HG02885 (cell line): ENCODE measurements around the gene RELL2.
"Not testable (repeated sequence)": the region's sequence is repeated elsewhere in the genome, so short reads cannot be mapped to it uniquely, and the experiment has no call there.

ENCODE experiments used
- ATAC-seq: cut with Tn5 transposase; IDR thresholded peaks from one replicate; pipeline ENCODE4 v1.9.1; 2021; ENCODE audit warnings: mild to moderate bottlenecking; ENCODE audit not compliant: unreplicated experiment, poor library complexity

RELL2 gene, protein sequence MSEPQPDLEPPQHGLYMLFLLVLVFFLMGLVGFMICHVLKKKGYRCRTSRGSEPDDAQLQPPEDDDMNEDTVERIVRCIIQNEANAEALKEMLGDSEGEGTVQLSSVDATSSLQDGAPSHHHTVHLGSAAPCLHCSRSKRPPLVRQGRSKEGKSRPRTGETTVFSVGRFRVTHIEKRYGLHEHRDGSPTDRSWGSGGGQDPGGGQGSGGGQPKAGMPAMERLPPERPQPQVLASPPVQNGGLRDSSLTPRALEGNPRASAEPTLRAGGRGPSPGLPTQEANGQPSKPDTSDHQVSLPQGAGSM

DNA sequence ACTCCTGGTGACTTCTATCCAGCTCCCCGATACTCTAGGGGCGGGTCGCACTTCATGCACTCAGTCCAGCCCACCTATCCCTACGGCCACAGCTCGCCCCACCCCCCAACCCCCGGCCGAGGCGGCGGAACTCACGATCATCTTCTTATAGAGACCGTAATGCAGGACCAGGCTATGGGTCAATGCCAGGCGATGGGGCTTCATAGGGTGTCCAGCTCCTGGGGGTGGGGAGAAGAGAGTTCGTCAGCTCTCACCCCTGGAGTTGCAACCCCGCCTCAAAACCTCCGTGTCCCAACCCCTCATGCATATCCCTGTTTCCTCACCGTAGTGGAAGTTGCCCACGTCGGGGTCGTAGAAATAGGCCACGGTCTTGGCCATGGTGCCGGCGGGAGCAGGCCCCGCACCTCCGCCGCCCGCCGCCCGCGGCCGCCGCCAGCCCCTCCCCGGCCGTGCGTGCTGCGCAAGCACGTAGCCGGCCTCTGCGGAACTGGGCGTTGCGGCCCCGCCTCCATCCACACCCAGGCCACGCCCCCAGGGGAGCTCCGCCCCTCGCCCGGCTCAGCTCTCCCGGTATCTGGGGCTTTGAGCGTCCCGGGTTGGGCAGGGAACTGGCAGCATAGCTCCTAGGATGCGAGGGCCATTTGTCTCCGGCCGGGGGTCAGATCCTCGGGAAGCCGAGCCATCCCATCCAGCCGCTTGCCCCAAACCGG lies at the start of gene RELL2, which contains the start of gene HDAC3:
RELL2 (plus strand) TSS at position 585 of the 710 bp plus-strand sequence. CDS start 1,229 bp downstream, outside the sequence.
HDAC3 (minus strand) TSS at position 437 of the 710 bp plus-strand sequence; CDS start at position 378, 59 bp downstream.
- peak; percentile 72 for ATAC-seq

DNA sequence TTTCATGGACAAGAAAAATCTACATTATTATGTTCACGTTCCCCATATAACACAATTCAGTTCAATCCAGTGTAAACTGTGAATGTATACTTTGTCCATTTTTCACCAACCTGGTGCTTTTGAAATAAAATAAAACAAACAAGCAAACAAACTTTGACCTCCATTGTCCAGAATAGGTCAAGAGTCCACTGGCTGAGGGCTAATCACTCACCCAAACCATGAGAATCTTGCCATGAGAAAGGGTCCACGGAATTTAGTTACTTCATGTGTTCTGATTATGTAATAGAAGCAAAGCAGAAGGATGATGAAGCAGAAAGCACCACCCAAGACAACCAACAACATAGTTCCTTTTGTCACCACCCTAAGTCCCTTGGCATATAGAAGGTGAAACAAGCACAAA lies 46.7 kb upstream of the RELL2 start:
- no peak for ATAC-seq

GRCh38 chr5:141596867-141597266 lies 39.9 kb upstream of the RELL2 start:
- ATAC-seq = no peak

DNA sequence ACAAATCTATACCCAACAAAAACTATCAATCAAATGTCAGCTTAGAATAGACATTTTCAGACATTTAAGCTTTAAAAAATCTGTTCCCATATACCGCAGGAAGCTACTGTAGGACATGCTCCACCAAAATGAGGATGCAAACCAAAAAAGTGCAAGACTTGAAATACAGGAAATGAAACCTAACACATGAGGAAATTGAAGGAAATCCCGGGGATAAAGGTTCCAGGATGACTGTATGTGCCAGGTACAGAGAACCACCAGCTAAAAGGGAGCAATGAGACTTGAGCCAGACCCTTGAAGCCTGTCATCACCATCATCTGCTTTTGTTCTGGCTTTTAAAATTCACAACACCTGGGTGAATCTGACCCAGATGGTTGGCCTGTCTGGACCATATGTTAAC lies 39.4 kb upstream of the RELL2 start:
- ATAC-seq = no peak

- ATAC-seq = no peak
Measured at GRCh38 chr5:141597814-141598213, 39.0 kb upstream of the RELL2 start.

- peak; percentile 56 for ATAC-seq
Measured at GRCh38 chr5:141598391-141599345, 38.1 kb upstream of the RELL2 start.

DNA sequence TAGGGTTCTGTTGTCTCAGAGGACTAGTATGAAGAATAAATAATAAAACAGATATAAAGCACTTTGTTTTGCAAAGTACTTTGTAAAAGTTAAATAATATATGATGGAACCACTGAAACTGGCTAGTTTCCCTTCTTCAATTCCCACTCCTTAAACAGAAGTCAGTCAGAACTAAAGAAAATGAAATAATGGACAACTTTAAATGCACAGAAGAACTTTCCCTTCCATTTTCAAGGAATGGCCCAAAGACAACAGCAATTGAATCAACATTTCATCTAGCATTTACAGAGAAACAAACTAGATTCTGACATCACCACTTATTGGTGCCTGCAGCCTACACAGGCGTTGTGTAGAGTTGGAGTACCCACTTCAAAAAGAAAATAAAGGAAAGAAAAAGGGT lies 34.2 kb upstream of the RELL2 start:
- ATAC-seq = no peak

DNA sequence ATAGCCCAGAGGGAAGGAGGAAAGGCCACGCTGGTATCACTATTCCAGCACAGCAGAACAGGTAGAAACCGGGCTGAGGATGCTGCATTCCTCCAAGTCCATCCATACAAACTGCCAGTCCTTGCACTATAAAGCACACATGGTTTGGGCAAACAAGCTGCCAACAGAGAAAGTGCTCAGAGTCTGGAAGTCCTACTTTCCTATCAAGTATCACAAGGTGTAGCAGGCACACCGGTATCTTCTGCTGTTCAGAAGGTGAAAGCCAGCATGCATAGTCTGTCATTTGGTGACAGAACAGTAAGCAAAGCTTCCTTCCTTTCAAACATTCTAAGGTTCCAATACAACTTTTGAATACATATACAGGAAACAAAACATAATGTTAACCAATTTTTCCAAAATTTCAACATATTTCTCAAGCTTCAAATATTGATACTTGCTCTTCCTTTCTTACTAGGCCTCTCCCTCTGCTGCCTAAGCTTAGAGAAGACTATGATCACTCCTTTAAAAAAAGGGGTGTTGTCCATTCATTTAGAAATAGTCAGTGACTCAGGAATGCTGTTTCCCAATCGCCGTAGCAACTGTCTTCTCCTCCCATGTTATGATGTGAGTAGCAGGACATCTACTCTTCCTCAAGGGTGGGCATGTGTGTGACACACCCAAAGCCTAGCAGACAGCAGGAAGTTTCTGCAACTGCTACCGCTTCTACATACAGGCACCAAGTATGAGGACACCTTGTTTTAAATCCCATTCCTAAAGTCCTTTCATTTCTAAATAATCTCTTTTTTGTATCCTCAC lies 32.7 kb upstream of the RELL2 start:
- ATAC-seq = no peak

DNA sequence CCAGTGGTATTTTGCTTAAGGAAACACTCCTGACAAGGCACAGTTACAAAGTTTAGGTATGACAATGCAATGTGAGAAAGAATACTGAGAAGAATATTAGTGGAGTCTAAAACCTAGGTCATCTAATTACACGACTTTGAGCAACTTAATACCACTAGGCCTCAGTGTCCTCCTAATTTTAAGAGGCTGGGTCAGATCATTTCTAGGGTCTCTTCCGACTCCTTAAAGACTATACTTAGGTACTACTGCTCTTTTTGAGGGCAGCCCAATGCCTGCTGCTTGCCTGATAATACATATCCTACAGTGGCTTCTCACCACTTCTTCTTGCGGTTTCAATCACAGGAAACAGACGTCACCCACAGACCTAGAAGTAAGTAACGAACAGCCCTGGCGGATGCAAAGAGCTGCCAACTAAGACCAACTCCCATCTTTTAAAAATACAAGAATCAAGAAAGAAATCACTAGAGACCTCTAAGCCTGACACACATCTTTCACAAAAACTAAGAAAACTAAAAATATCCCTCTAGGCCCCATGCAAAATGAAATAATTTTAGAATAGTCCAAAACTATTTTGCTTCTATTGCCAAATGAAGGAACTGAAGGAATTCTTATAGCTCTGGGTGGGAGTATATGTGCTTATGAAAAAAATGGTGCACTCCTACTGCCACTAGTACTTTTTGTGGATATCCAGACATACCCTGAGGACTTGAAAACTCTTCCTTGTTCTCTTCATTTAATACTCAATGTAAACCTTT lies 31.1 kb upstream of the RELL2 start:
- ATAC-seq = peak; percentile 95

GRCh38 chr5:141608046-141608445 lies 28.8 kb upstream of the RELL2 start:
- no peak for ATAC-seq

DNA sequence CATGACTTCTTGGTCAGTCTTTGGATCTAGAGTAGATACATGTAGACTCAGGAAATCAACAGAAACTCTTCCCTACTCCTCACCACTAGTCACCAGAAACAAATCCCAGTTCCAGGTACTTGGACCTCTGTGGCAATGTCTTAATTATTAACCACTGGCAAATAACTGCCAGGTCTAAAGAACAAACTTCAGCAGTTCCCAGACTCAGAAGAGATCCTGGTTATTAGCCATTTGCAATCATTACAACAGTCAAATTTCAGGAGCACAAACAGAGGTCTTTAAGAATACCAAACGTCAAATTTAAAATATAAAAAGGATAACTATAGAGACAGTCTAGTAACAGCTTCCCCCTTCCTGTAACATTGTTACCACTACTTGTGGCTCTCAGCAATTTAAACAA lies 28.2 kb upstream of the RELL2 start:
- ATAC-seq = no peak

GRCh38 chr5:141609044-141609443 lies 27.8 kb upstream of the RELL2 start:
- no peak for ATAC-seq

DNA sequence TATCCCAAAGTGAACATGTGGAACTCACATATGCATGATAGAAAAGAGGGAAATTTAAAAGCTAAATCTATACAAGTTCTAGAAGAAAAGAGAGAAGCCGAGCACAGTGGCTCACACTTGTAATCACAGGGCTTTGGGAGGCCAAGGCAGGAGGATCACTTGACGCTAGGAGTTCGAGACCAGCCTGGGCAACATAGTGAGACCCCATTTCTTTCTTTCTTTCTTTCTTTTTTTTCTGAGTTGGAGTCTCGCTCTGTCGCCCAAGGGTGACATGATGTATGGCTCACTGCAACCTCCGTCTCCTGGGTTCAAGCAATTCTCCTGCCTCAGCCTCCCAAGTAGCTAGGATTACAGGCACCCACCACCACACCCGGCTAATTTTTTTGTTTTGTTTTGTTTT lies 26.9 kb upstream of the RELL2 start:
- not testable (repeated sequence) for ATAC-seq

DNA sequence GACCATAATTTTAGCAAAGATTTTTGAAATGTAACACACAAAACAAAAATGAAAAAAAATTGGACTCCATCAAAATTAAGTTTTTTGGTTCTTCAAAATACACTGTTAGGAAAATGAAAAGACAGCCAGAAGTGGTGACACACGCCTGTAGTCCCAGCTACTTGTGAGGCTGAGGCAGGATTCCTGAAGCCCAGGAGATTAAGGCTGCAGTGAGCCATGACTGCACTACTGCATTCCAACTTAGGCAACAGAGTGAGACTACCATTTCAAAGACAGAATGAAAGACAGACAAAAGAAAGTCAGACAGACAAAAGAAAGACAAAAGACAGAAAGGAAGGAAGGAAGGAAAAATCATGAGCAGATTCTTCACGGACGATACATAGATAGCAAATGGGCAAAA lies 25.5 kb upstream of the RELL2 start:
- ATAC-seq = no peak

- ATAC-seq = no peak
Measured at GRCh38 chr5:141613344-141613743, 23.5 kb upstream of the RELL2 start.

DNA sequence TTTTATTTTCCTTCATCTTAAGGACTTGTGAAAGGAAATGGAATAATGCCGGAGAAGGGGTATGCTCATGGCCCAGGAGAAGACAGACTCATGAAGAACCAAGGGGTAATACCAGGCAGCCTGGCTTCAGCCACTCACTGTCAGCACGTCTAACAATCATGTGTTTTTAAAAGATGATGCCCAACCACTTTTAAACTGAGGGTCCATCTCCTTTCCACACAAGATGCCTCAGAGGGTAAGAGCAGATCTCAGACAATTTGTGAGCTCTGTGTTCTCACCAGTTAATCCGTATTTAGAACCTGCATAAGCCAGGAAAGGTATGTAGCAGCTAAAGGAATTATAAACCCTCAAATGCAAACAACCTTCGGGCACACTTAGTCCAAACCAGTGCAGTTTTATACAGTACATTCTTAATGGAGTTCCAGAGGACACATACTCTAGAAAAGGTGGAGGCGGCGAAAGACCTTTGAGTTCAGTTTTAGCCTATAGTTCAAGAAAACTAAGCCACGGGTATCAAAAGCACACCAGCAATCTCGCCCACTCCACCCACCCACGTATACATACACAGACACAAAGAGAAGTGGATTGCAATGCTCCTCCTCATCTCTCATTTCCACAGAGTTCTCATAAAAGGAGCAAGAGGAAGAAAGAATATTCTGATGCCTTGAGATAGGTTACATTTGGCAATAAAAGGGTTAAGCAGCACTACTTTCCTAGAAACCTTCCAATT lies 20.6 kb upstream of the RELL2 start:
- ATAC-seq = no peak

DNA sequence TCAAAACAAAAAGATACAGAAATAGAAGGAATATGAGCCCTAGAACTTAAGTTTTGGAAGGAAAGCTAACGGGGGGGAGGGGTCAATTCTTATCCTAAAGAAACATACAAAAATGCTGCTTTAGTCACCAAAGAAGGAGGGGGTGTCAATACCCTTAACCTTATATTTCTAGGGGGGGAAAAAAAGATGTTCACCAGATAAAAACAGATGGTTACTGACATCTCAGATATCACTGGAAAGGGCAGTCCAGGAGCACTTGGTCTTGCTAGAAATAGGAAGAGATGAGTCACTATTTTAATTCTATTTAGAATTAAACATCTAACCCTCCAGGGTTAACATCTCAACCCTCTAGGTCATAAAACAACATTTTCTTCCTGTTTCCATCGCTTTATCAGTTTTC lies 19.7 kb upstream of the RELL2 start:
- ATAC-seq = no peak

DNA sequence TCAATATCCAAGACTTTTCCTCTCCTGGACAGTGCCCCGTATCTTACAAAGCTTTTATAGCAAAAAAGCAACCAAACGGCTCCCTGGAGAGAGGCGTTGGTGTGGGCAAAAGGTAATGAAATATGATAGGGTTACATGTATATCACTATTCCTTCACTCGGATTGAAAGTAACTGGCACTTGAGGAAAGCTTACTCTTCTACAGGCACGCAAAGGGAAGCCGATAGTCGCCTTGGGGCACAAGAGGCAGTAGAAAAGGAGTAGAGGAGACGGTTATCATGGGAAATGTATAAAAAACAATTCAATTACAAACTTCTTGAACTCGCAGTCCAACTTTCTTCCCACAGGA lies 19.1 kb upstream of the RELL2 start:
- ATAC-seq = no peak
